Lung (tissue), 12 donors: ENCODE measurements around the gene NDUFS4. TPM values are rescaled to one million over a fixed set of nuclear protein-coding genes. Genes with fewer than 3 reads are reported as not detected.

Source experiments
- ATAC-seq: fragments of 200-7000 bp; cut with Tn5 transposase; one replicate; pipeline ENCODE4 v1.9.1; 2020; ENCODE audit warnings: moderate number of reproducible peaks; ENCODE audit not compliant: insufficient read depth, low FRiP score
- DNase-seq, 3 donors: peaks; one replicate each; pipeline ENCODE4 v3.0.0-alpha.2; 2013 to 2017
- H3K27ac ChIP-seq, 2 donors: one replicate each; pipeline ENCODE4 v1.5.1; 2013; ENCODE audit warnings: mild to moderate bottlenecking in 2 of 2, moderate library complexity in 2 of 2, control low read depth in 1 of 2, inconsistent platforms in 1 of 2, low read depth in 1 of 2, low read length in 1 of 2
- H3K27me3 ChIP-seq, 3 donors: one replicate each; pipeline ENCODE4 v1.5.1; 2013; ENCODE audit warnings: low read length in 2 of 3; ENCODE audit not compliant: control insufficient read depth in 3 of 3, insufficient read depth in 3 of 3
- H3K36me3 ChIP-seq, 4 donors: one replicate each; pipeline ENCODE4 v1.5.1; 2013; ENCODE audit warnings: low read length in 4 of 4, mild to moderate bottlenecking in 1 of 4, moderate library complexity in 1 of 4; ENCODE audit not compliant: control insufficient read depth in 4 of 4, insufficient read depth in 4 of 4
- H3K4me1 ChIP-seq, 5 donors: one replicate each; pipeline ENCODE4 v1.5.1; 2013; ENCODE audit warnings: low read length in 5 of 5, mild to moderate bottlenecking in 2 of 5, moderate library complexity in 1 of 5; ENCODE audit not compliant: control insufficient read depth in 5 of 5, insufficient read depth in 5 of 5
- H3K4me3 ChIP-seq: one replicate; pipeline ENCODE4 v1.5.1; 2013; ENCODE audit warnings: mild to moderate bottlenecking, control low read depth, moderate library complexity
- H3K9ac ChIP-seq, 2 donors: one replicate each; pipeline ENCODE4 v1.5.1; 2013; ENCODE audit warnings: low read length in 2 of 2, control low read depth in 1 of 2; ENCODE audit not compliant: insufficient read depth in 1 of 2
- H3K9me3 ChIP-seq, 4 donors: one replicate each; pipeline ENCODE4 v1.5.1; 2013; ENCODE audit warnings: low read length in 3 of 4, mild to moderate bottlenecking in 1 of 4, moderate library complexity in 1 of 4; ENCODE audit not compliant: control insufficient read depth in 4 of 4, insufficient read depth in 3 of 4
- CTCF ChIP-seq: IDR thresholded peaks from 2 replicates; pipeline ENCODE4 v1.5.1; 2012; ENCODE audit warnings: mild to moderate bottlenecking; ENCODE audit errors: control extremely low read depth, extremely low read depth
- WGBS, 2 donors: extraction: QIAGEN DNeasy Blood & Tissue Kit; methylation state at CpG; one replicate each; pipeline ENCODE4 v1.1.7; 2013; 5-methylcytosine and 5-hydroxymethylcytosine counted together
- polyA plus RNA-seq, 2 donors: library from polyadenylated mRNA; stranded (reverse); fragments of 200-250 nt; gene quantifications; one replicate each; pipeline ENCODE4 v1.2.1, GENCODE V29; 2013
- total RNA-seq, 2 donors: library from RNA; depleted of rRNA in 1 of 2; stranded (reverse); fragments of >200 nt in 1 of 2; gene quantifications; one replicate each; pipeline ENCODE4 v1.2.1, GENCODE V29; 2014 to 2021
- donor health status: control.
- donor health status: control.
- donor health status: Bipolar disorder and iron deficiency.
- donor health status: healthy.
- donor health status: DM: yes; HTN: yes; CAD: no.

The NDUFS4 gene
- total and polyA plus RNA-seq, 4 donors = 45.7 to 96.1 (median 61.8) TPM

- Histone ChIP-seq H3K4me1 (peaks cover 0 to 6% (median 5%) of the 10 kb centered on the region in 5 donors), H3K4me3 (no peak overlapping the region), H3K36me3 (no peaks in the 10 kb centered on the region), H3K9me3 (no peaks in the 10 kb centered on the region), H3K9ac (no peak overlapping the region), H3K27me3 (no peaks in the 10 kb centered on the region), H3K27ac (no peak overlapping the region)
- 84 to 96% methylated on average over 4 of the region's 4 CpGs for WGBS, 2 donors
- DNase-seq (no peak), ATAC-seq (no peak)
- TF ChIP-seq CTCF = no peak
These were observed 37.5 kb downstream of the NDUFS4 start for GRCh38 chr5:53597894-53598293.

GRCh38 chr5:53601570-53601969, 41.1 kb downstream of the NDUFS4 start:
- Histone ChIP-seq H3K9ac (no peak overlapping the region), H3K9me3 (no peaks in the 10 kb centered on the region), H3K27me3 (no peaks in the 10 kb centered on the region), H3K4me3 (no peak overlapping the region), H3K27ac (no peak overlapping the region), H3K4me1 (peaks cover 0 to 17% (median 2%) of the 10 kb centered on the region in 5 donors), H3K36me3 (peaks cover 0 to 8% (median 4%) of the 10 kb centered on the region in 4 donors)
- no peak for ATAC-seq
- no peak for TF ChIP-seq CTCF
- no peak for DNase-seq
- WGBS, 2 donors = 81% methylated on average over 5 of the region's 5 CpGs

GRCh38 chr5:53603009-53603687, 42.7 kb downstream of the NDUFS4 start:
- TF ChIP-seq CTCF = no peak
- peak; percentile 42 to 84 (median 74) for DNase-seq
- Histone ChIP-seq H3K27ac (peak overlapping the region in 1 of 2 donors; percentile 42), H3K9me3 (no peaks in the 10 kb centered on the region), H3K27me3 (no peaks in the 10 kb centered on the region), H3K9ac (no peak overlapping the region), H3K4me1 (peaks cover 0 to 20% (median 2%) of the 10 kb centered on the region in 5 donors), H3K4me3 (no peak overlapping the region), H3K36me3 (peaks cover 0 to 9% (median 4%) of the 10 kb centered on the region in 4 donors)
- no peak for ATAC-seq
- WGBS, 2 donors = 60 to 66% methylated on average over 6 of the region's 6 CpGs
